Activated T-cell treated with anti-CD3 and anti-CD28 coated beads for 48 hours (primary cell): ENCODE measurements around the gene YAE1.
"Not testable (repeated sequence)": the region's sequence is repeated elsewhere in the genome, so short reads cannot be mapped to it uniquely, and the experiment has no call there.

ENCODE experiments used
- DNase-seq: peaks from one replicate; pipeline ENCODE4 v3.0.0-alpha.2; 2020; ENCODE audit warnings: low read depth

Gene YAE1

GRCh38 chr7:39566023-39566921 lies at the start of gene YAE1:
Gene YAE1, plus strand, starts transcription at chr7:39566404. Its CDS starts 15 bp downstream, at chr7:39566419.
- DNase-seq = peak; percentile 80

- DNase-seq = no peak
These were observed 49.7 kb upstream of the YAE1 start for GRCh38 chr7:39516498-39516897.

DNA sequence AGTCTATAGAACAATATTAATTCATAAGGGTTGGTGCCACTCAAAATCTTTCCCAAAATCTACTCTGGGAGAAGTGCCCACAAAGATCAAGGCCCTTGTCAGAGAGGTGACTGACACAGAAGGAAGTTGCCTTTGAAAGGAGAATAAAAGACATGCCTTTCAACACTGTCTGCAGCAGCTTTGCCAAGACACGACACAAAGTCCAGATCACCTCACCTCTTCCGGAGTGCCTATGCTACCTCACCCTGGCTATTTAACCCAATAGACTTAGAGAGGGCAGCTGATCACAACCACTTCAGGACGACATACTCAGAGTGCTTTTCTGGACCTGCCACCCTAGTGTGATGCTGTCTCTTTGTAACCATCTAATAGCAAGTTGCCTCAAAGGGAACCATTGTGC lies 49.0 kb upstream of the YAE1 start:
- no peak for DNase-seq

GRCh38 chr7:39525926-39526325 lies 40.3 kb upstream of the YAE1 start:
- DNase-seq = no peak

DNA sequence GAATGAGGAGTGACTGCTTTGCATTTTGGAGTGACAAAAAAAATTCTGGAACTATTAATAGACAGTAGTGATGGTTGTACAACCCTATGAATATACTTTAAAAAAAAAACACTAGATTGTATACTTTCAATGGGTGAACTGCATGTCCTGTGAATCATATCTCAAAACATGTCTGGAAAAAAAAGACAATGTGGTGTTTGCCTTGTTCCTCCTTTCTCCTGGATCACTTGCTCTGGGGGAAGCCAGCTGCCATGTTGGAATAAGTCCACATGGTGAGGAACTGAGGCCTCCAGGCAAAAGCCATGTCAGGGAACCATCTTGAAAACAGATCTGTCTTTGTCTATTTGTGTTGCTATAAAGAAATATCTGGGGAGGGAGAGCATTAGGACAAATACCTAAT lies 39.5 kb upstream of the YAE1 start:
- no peak for DNase-seq

GRCh38 chr7:39527296-39527695 lies 38.9 kb upstream of the YAE1 start:
- DNase-seq = no peak

GRCh38 chr7:39527951-39528350 lies 38.3 kb upstream of the YAE1 start:
- no peak for DNase-seq

DNA sequence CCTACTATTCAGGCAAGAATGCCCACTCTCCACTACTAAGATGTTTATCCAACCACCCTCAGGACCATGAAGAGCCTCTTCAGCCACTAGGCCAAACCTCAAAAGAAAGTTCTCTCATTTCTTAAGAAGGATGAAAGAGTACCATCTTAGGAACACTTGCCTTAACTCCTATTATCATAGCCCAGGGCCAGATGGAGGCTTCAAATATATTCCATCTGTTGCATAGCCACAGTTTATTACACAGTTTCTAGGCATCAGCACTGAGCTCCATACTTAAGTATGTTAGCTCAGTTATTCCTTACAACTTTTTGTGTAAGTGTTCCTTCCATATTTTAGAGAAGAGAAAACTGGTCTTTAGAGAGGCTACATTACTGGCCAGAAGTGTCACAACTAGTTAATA lies 37.4 kb upstream of the YAE1 start:
- DNase-seq = no peak

GRCh38 chr7:39529582-39529981 lies 36.6 kb upstream of the YAE1 start:
- DNase-seq = no peak

- DNase-seq = no peak
These were observed 35.2 kb upstream of the YAE1 start for GRCh38 chr7:39530971-39531370.

DNA sequence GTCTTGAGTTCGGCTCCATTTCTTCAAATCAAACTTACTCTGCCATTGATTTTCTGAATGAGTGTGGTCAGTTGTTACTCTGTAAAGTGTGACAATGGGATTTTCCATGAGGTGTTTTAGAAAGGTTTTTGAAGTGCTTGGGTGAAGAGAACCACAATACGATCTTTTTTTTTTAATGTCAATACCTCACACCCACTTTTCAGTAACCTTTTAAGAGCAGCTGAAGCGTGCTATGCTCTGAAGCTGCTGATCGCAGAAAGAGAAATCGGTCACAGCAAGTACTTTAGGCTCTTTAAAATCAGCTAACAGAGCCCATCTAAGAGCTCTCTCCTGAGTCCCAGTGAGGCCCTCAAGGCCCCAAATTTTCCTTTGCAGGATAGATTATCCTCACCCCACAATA lies 34.4 kb upstream of the YAE1 start:
- no peak for DNase-seq

- no peak for DNase-seq
These were observed 33.4 kb upstream of the YAE1 start for GRCh38 chr7:39532832-39533231.

DNA sequence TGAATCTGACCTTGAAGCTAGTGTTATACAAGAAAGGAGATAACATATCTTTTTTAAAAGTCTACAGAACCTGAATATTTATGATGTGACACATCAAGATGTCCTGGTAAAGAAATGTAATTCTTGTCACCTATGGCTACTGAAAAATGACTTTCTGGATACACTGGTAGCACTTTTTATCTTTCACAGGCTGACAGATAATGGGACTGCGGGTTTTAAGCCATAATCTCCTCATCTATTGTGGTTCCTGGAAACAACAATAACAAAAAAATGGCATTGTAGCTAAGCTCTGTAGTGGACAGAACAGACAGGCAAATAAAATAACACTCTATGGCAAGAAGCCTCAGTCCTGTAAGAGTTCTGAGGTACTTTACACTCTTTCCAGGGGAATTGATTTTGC lies 31.6 kb upstream of the YAE1 start:
- DNase-seq = no peak

DNA sequence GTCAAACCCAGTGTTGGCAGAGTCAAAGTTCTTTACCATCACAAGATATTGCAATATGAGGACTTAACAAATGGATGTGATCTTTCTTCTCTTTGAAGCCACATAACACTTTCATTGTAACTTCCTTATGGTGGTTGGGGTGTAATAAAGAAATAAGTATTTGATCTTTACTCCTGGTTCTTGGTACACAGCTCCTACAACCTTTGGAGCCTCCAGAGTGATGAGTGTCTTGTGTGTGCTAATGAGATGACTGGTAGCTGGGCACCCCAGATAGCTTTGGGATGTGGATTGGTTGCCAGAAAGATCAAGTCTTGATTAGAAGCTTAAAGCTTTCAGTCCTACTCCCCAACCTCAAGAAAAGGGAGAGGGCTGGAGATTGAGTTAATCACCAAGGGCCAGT lies 31.1 kb upstream of the YAE1 start:
- DNase-seq = no peak

- no peak for DNase-seq
These were observed 30.5 kb upstream of the YAE1 start for GRCh38 chr7:39535720-39536119.

- no peak for DNase-seq
These were observed 29.3 kb upstream of the YAE1 start for GRCh38 chr7:39536951-39537350.

DNA sequence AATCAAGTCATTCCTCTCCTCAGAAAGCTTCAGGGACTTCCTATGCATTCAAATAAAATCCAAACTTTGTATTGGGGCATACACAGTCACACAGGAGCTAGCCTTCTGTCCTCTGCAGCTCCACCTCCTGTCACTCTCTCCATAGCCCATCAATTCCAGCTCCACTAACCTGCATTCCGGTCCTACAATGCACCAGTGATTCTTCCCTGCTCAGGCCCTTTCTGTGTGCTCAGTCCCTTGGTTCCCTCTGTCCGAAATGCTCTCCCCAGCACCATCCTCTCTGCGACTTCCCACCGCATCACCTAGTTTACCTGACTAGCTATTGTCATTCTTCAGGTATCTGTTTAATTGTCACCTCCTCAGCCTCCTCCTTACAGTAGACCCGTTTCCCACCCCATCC lies 26.4 kb upstream of the YAE1 start:
- DNase-seq = no peak

DNA sequence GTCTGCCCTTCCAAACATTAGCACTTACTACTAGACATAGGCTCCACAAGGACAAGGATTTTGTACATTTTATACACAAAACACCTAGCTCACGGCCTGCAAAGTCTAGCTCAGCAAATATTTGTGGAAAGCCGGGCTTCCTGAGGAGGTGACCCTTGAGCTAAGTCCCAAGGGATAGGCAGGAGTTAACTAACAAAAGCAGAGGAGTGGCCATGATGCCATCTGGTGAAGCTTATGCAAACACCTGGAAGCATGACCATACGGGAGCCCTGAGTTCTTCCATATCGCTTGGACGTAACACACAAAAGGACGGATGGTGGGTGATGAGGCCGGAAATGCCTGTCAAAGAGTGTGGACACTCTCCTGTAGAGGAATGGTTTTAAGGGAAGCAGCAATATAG lies 25.9 kb upstream of the YAE1 start:
- no peak for DNase-seq

- DNase-seq = no peak
These were observed 24.7 kb upstream of the YAE1 start for GRCh38 chr7:39541511-39541910.

DNA sequence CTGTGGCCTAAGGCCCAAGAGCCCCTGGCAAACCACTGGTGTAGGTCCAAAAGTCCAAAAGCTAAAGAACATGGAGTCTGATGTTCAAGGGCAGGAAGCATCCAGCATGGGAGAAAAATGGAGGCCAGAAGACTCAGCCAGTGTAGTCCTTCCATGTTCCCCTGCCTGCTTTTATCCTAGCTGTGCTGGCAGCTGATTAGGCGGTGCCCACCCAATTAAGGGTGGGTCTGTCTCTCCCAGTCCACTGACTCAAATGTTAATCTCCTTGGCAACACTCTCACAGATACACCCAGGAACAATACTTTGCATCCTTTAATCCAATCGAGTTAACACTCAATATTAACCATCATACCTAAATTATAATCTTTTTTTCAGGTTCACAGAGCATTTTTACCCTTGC lies 21.4 kb upstream of the YAE1 start:
- not testable (repeated sequence) for DNase-seq

DNA sequence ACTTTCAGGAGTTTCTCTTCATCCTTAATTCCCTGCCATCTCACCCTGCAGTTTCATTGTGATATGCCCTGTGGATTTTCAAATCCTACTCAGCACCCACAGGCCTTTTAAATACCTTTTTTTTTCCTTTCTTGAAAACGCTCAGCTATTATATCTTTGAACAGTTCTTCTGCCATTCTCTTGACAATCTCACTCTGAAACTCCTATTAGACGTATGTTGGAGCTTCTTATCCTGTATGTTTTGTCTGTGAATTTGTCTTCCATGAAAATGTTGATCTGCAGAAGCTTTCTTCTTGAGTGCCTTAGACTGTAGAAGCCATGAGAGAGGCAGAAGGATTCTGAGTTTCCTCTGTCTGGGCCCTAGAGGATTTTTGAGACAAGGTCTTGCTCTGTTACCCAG lies 18.9 kb upstream of the YAE1 start:
- no peak for DNase-seq

DNA sequence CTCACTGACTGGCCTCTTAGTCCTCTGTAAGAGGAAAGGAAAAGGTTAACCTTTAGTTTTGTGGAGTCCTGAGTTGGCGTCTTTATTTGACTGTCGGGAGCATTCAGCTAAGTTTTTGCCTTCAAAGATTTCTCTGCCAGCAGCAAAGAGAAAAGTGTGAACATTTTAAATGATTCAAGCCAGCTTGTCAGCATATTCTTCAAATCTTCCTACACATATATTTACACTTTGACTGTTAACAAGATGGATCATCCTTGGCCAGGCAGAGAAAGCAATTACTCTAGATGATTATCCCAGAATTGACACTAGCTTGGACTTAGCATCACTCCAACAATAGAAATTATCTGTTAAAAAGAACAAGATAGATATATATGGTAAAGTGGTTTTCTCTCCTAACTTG lies 15.8 kb upstream of the YAE1 start:
- no peak for DNase-seq

GRCh38 chr7:39553436-39553835 lies 12.8 kb upstream of the YAE1 start:
- no peak for DNase-seq

- no peak for DNase-seq
These were observed 11.5 kb upstream of the YAE1 start for GRCh38 chr7:39554583-39555165.
